T-cell (primary cell): ENCODE results near the gene CHERP. TPM values are rescaled to one million over a fixed set of nuclear protein-coding genes. Genes with fewer than 3 reads are reported as not detected.
A peak's percentile ranks its signal among the peaks of the same experiment; 100 is the strongest.

Experiments used
- ATAC-seq, 4 experiments: fragments of 200-7000 bp in 3 of 4; fragments of 150-1000 bp in 1 of 4; cut with Tn5 transposase; replicated peaks in 1 of 4; 1 replicate in 3 of 4; 2 replicates in 1 of 4; pipeline ENCODE4 v1.10.0; 2021; ENCODE audit warnings: moderate library complexity in 3 of 4, mild to moderate bottlenecking in 2 of 4, moderate number of reproducible peaks in 1 of 4
- CTCF ChIA-PET, 2 donors: fragments of 300-600 bp; sonication (Branson Sonifier 250); formaldehyde crosslinking; loops; one replicate each; lab custom pipeline; 2022; ENCODE audit warnings: antibody characterized with exemption in 2 of 2; lab: Charles Lee
- POLR2A ChIA-PET, 2 donors: fragments of 300-600 bp; sonication (Branson Sonifier 250); formaldehyde crosslinking; loops; one replicate each; lab custom pipeline; 2022; ENCODE audit warnings: antibody characterized with exemption in 2 of 2; lab: Charles Lee
- DNase-seq, 35 experiments: peaks; one replicate each; pipeline versions ENCODE4 v3.0.0 to v3.0.0-alpha.2; 2013 to 2023
- H3K27ac ChIP-seq: one replicate; pipeline ENCODE4 v1.5.1; 2013; ENCODE audit warnings: low read length
- H3K27me3 ChIP-seq, 2 experiments: replicated peaks in 1 of 2; 1 replicate in 1 of 2; 2 replicates in 1 of 2; pipeline versions ENCODE4 v1.6.1 to v1.7.0; 2013; ENCODE audit warnings: low read length in 1 of 2, mixed read lengths in 1 of 2; ENCODE audit not compliant: control insufficient read depth in 2 of 2, insufficient read depth in 2 of 2; ENCODE audit errors: extremely low read depth in 1 of 2
- H3K36me3 ChIP-seq, 2 donors: 1 replicate in 1 of 2; 2 replicates in 1 of 2; pipeline versions ENCODE4 v1.6.1 to v1.7.0; 2013; ENCODE audit warnings: low read length in 1 of 2; ENCODE audit not compliant: control insufficient read depth in 2 of 2, insufficient read depth in 1 of 2; ENCODE audit errors: extremely low read depth in 1 of 2
- H3K4me1 ChIP-seq, 2 experiments: 1 replicate in 1 of 2; 2 replicates in 1 of 2; pipeline versions ENCODE4 v1.6.1 to v1.7.0; 2013; ENCODE audit warnings: low read length in 2 of 2, mixed read lengths in 1 of 2; ENCODE audit not compliant: insufficient read depth in 2 of 2, control insufficient read depth in 1 of 2; ENCODE audit errors: extremely low read depth in 1 of 2
- H3K4me3 ChIP-seq, 2 donors: 1 replicate in 1 of 2; 2 replicates in 1 of 2; pipeline versions ENCODE4 v1.5.1 to v1.7.0; 2013; ENCODE audit warnings: mild to moderate bottlenecking in 2 of 2, low read length in 1 of 2, moderate library complexity in 1 of 2; ENCODE audit not compliant: control insufficient read depth in 1 of 2; ENCODE audit errors: extremely low read depth in 1 of 2
- H3K9me3 ChIP-seq: 2 replicates; pipeline ENCODE4 v1.7.0; 2013
- H3K27ac Mint-ChIP-seq, 2 donors: one replicate each; pipeline ENCODE4 v1.8.0; 2020 to 2021; ENCODE audit warnings: mild to moderate bottlenecking in 2 of 2, mixed read lengths in 2 of 2
- H3K27me3 Mint-ChIP-seq, 2 donors: one replicate each; pipeline ENCODE4 v1.8.0; 2021 to 2022; ENCODE audit warnings: mixed read lengths in 2 of 2
- H3K36me3 Mint-ChIP-seq: one replicate; pipeline ENCODE4 v1.8.0; 2021; ENCODE audit warnings: mixed read lengths
- H3K4me1 Mint-ChIP-seq, 3 donors: one replicate each; pipeline ENCODE4 v1.8.0; 2020 to 2022; ENCODE audit warnings: mixed read lengths in 3 of 3, mild to moderate bottlenecking in 1 of 3
- H3K4me3 Mint-ChIP-seq, 3 donors: one replicate each; pipeline ENCODE4 v1.8.0; 2020 to 2022; ENCODE audit warnings: mild to moderate bottlenecking in 3 of 3, mixed read lengths in 3 of 3, moderate library complexity in 3 of 3
- H3K9me3 Mint-ChIP-seq, 3 donors: one replicate each; pipeline ENCODE4 v1.8.0; 2020 to 2022; ENCODE audit warnings: mixed read lengths in 3 of 3
- WGBS: methylation state at CpG from one replicate; pipeline ENCODE4 v1.1.5; 2013; ENCODE audit warnings: missing lambda C conversion rate; ENCODE audit not compliant: insufficient coverage; 5-methylcytosine and 5-hydroxymethylcytosine counted together
- total RNA-seq, 35 experiments: library from RNA in 6 of 35; stranded (reverse) in 6 of 35; fragments of 120-200 nt in 1 of 35; gene quantifications; one replicate each; pipeline versions ENCODE4 v1.2.1 to v1.2.4 and lab custom pipeline; 2013 to 2026

Gene CHERP
- total RNA-seq, 5 donors from 2014 or later (not counting 1 experiment from before 2014, with no cell fraction given): 52.6 to 76.7 (median 70.3) TPM

DNA sequence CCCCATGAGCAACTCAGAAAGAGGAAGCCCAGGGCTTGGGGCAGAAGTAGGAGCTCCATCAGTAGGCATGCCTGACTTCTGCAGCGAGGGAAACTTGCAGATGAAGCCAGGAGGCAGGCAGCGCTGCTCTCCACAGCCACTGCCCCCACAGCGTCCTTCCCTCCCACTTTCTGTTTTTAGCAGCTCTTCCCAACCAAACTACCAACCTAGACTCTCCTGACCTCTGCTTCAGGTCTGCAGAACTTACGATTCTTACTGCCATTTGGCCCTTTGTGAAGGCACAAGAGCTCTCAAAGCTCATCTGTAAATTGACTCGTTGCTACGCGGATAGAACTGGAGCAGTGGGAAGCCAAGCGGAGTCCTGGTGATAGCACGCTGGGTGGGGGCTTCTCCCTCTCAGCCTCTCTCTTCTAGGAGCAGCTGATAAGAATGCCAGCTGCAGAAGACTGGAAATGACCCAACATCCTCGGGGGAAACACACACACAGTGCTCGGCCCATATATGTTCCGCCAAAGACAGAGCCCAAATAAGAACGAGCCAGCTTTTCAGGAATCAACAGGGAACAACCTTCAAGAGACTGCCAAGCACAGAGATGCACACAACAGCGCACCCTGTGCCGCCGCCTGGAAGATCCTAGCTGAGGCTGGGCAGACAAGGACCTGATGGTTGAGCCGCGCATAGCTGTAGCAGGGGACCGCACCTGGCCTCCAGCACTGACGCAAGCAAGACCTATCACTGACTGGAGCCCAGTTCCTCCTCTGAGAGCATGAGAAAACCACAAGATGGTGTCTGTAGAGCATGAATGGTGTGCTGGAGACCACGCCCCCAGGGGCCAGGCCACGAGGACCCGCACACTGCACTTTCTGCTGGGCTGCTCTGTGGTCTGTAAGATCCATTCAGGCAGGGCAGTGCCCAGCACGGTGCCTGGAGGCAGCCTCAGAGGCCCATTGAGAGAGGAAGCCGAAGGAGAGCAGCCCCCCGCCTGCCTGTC, 45.9 kb upstream of the CHERP start:
- Mint-ChIP-seq H3K4me3 (peak overlapping the region; percentile 68 to 86 (median 73)), H3K27me3 (no peaks in the 10 kb centered on the region), H3K36me3 (no peaks in the 10 kb centered on the region), H3K4me1 (peaks cover 67 to 93% (median 91%) of the 10 kb centered on the region in 3 donors), H3K27ac (peak overlapping the region; percentile 88 to 90), H3K9me3 (no peaks in the 10 kb centered on the region)
- H3K36me3 ChIP-seq: peaks cover 2 to 3% of the 10 kb centered on the region in 2 donors
- ATAC-seq: peak; percentile 32 to 63 (median 43)
- POLR2A ChIA-PET: interaction anchor here in 1 of 2 donors (0.7 to 1.4 kb wide), 2 partner anchors 22 to 40 kb away, joined by 3 to 4 read pairs; partner anchors contain the start of gene MED26
- H3K4me3 ChIP-seq: peak overlapping the region; percentile 31 to 49
- H3K27me3 ChIP-seq: no peaks in the 10 kb centered on the region
- H3K4me1 ChIP-seq: peaks cover 53 to 85% of the 10 kb centered on the region in 2 experiments
- H3K27ac ChIP-seq: peak overlapping the region; percentile 76
- WGBS: 13% methylated on average over 23 of the region's 26 CpGs
- CTCF ChIA-PET: interaction anchor here (0.6 to 1.4 kb wide), 7 partner anchors 13 to 757 kb away, joined by 4 to 7 read pairs (median 6); no protein-coding TSS in a partner anchor
- DNase-seq: peak; percentile 15 to 84 (median 57)
- H3K9me3 ChIP-seq: no peaks in the 10 kb centered on the region

DNA sequence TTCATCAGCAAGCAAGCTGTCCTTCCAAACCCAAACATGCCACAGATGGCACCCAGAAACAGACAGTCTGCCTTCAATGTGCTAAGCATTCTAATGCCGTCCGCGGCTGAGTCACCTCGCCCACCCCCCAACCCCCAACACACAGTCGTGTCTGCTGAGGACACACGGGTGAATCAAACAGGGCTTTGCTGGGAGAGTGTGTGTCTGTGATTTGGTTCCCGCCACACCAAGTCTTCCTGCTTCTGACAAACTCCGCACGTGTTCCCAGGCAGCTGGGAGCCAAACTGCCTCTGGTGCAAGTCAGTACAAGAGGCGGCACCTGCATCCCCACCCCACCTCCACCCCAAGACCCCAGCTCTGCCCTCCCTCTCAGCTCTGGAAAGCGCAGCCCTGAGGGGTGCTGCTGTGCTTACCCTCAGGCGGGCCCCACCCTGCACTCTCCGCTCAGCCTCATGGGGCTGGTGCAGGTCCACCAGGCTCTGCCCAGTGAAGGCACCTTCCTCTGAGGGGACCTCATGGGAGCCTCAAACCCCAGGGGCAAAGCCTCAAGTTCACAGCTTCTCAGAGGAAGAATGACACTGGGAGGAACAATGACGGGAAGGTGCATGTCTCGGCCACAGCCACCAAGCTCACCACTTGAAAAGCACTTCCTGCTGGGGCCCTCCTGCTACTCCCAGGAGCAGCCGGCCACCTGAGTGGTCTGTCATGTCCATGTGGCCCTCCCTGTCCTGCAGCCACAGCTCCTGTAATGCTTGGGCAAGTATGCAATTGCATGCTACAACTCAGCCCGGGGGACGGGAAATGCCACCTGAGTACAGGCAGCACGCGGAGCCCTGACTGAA, 45.0 kb upstream of the CHERP start:
- Histone ChIP-seq H3K27me3 (no peaks in the 10 kb centered on the region), H3K27ac (peak overlapping the region; percentile 76), H3K36me3 (peaks cover 0 to 3% of the 10 kb centered on the region in 2 donors), H3K4me3 (peak overlapping the region; percentile 31 to 49), H3K4me1 (peaks cover 53 to 85% of the 10 kb centered on the region in 2 experiments), H3K9me3 (no peaks in the 10 kb centered on the region)
- no peaks in the 10 kb centered on the region for H3K27me3 Mint-ChIP-seq
- H3K9me3 Mint-ChIP-seq: no peaks in the 10 kb centered on the region
- peak overlapping the region; percentile 68 to 86 (median 73) for H3K4me3 Mint-ChIP-seq
- no peaks in the 10 kb centered on the region for H3K36me3 Mint-ChIP-seq
- ChIA-PET POLR2A (interaction anchor here (0.6 to 1.4 kb wide), 6 partner anchors 21 to 834 kb away, joined by 3 to 11 read pairs (median 4); partner anchors contain the start of gene MED26 (in 1 of the 2)), CTCF (interaction anchor here (0.6 to 1.4 kb wide), 7 partner anchors 14 to 125 kb away, joined by 4 to 7 read pairs (median 6); no protein-coding TSS in a partner anchor)
- H3K4me1 Mint-ChIP-seq: peaks cover 65 to 95% (median 90%) of the 10 kb centered on the region in 3 donors
- ATAC-seq (peak; percentile 33 to 66 (median 58)), DNase-seq (peak in 34 of 35 experiments; percentile 26 to 77 (median 58))
- WGBS: 6% methylated on average over 14 of the region's 20 CpGs
- peak overlapping the region; percentile 88 to 90 for H3K27ac Mint-ChIP-seq

DNA sequence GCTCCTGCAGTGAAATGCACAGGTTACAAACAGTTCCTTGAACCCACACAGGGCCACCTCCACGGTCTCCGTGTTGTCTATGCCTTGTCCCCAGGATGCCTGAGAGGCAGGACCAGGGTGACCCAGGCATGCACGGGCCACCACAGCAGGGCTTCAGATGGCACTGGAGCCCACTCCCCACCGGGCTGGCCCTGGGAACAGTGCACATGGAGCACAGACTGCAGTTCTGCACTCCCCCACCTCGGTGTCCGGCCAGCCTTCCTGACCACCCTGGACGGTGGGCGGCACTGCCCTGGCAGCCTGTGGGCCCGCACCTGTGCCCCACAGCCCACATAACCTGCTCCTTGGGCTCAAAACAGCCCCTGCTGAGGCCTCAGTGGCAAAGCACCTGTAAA, 44.2 kb upstream of the CHERP start:
- no peaks in the 10 kb centered on the region for H3K9me3 Mint-ChIP-seq
- POLR2A ChIA-PET: interaction anchor here (0.6 to 1.4 kb wide), 5 partner anchors 21 to 834 kb away, joined by 3 to 11 read pairs (median 4); no protein-coding TSS in a partner anchor
- WGBS: 69% methylated on average over 8 of the region's 9 CpGs
- H3K4me3 Mint-ChIP-seq: peak overlapping the region; percentile 68 to 86 (median 73)
- CTCF ChIA-PET: interaction anchor here in 1 of 2 donors (0.6 to 1.4 kb wide), 4 partner anchors 20 to 63 kb away, joined by 5 to 6 read pairs (median 6); no protein-coding TSS in a partner anchor
- Histone ChIP-seq H3K27me3 (no peaks in the 10 kb centered on the region), H3K36me3 (peaks cover 3% of the 10 kb centered on the region in 2 donors), H3K4me1 (peaks cover 53 to 85% of the 10 kb centered on the region in 2 experiments), H3K9me3 (no peaks in the 10 kb centered on the region), H3K4me3 (no peak overlapping the region), H3K27ac (peak overlapping the region; percentile 76)
- no peak for ATAC-seq
- peaks cover 71 to 93% (median 89%) of the 10 kb centered on the region in 3 donors for H3K4me1 Mint-ChIP-seq
- no peaks in the 10 kb centered on the region for H3K36me3 Mint-ChIP-seq
- DNase-seq: peak in 1 of 35 experiments; percentile 28
- no peaks in the 10 kb centered on the region for H3K27me3 Mint-ChIP-seq
- peak overlapping the region; percentile 88 to 90 for H3K27ac Mint-ChIP-seq

DNA sequence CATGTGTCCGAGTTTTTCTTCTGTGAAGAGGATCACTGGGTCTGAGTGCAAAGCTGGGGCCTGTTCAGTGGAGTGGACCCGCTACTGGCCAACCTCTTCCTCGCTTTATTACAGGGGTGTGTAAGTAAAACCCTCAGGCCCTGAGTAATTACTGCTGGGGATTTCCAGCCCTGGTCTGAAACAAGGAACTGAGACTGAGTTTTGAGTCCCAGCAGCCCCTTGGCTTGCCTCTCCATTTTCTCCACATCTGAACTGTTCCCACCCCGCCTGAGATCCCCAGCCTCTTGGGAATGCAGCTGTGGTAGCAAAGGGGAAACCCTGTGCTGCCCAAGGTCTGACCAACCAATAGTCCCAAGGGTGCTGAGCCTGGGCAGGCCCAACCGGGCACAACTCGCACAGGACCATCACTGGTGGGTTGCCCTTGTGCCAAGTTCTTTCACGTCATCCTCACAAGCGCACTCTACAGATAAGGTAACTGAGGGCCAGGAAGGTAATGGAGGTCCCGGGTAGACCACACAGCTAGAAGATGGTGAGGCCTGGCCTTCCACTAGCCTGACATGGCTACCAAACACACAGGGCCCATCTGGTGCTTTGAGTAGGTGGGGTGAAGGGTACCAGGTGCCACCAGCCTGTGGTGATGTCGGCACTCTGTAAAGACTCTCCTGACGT, 43.7 kb upstream of the CHERP start:
- peak overlapping the region; percentile 34 to 86 (median 73) for H3K4me3 Mint-ChIP-seq
- no peak overlapping the region for H3K4me3 ChIP-seq
- no peaks in the 10 kb centered on the region for H3K9me3 Mint-ChIP-seq
- no peaks in the 10 kb centered on the region for H3K36me3 Mint-ChIP-seq
- H3K36me3 ChIP-seq: peaks cover under 1 to 6% of the 10 kb centered on the region in 2 donors
- H3K27me3 ChIP-seq: no peaks in the 10 kb centered on the region
- H3K9me3 ChIP-seq: no peaks in the 10 kb centered on the region
- POLR2A ChIA-PET: no interaction called here
- H3K27me3 Mint-ChIP-seq: no peaks in the 10 kb centered on the region
- ATAC-seq (no peak), DNase-seq (peak in 2 of 35 experiments; percentile 49 to 65)
- peaks cover 53 to 91% of the 10 kb centered on the region in 2 experiments for H3K4me1 ChIP-seq
- peak overlapping the region; percentile 88 to 90 for H3K27ac Mint-ChIP-seq
- peaks cover 74 to 93% (median 89%) of the 10 kb centered on the region in 3 donors for H3K4me1 Mint-ChIP-seq
- CTCF ChIA-PET: no interaction called here
- WGBS: 79% methylated on average over 7 of the region's 11 CpGs
- H3K27ac ChIP-seq: peak overlapping the region; percentile 76

DNA sequence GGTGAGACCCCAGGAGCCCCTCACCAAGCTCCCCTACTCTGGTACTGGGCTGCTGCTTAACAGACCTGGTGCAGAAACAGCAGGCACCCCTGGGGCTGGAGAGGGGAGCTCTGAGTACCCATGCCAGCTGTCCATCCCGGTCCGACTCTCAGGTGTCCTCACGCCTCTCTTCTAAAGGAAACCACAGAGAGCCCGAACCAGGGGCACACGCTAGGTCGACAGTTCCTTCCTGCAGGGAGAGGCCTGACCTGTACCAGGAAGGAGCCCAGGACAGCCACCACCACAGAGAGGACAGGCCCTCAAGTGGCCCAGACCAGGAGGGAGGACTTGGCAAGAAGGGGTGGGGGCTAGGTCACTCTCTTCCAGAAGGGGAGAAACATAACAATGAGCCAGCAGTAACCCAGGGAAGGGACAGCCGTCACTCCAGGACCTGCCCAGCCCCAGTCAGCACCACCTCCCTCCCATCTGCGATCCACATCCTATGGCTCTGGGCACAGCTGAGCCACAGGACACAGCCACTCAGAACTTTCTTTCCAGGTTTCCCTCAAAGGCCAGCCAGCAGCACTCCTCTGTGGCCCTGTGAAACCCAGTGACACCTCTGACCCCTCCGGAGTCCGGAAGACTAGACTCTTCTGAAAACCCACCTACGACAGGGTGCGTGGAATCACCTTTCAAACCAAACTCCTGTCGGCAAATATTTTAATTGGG, 43.0 kb upstream of the CHERP start:
- CTCF ChIA-PET: interaction anchor here in 1 of 2 donors (1.3 to 1.8 kb wide), 4 partner anchors 12 to 41 kb away, joined by 3 to 11 read pairs (median 5); no protein-coding TSS in a partner anchor
- H3K9me3 ChIP-seq: no peaks in the 10 kb centered on the region
- H3K4me3 ChIP-seq: peak overlapping the region in 1 of 2 donors; percentile 40
- no peaks in the 10 kb centered on the region for H3K9me3 Mint-ChIP-seq
- peaks cover 0 to 6% of the 10 kb centered on the region in 2 donors for H3K36me3 ChIP-seq
- POLR2A ChIA-PET: interaction anchor here in 1 of 2 donors (0.9 to 1.5 kb wide), 2 partner anchors 42 to 261 kb away, joined by 3 to 10 read pairs; partner anchors contain the start of genes KLF2 and MED26
- ATAC-seq (no peak), DNase-seq (no peak)
- H3K27ac ChIP-seq: peak overlapping the region; percentile 76
- peaks cover 76 to 91% (median 89%) of the 10 kb centered on the region in 3 donors for H3K4me1 Mint-ChIP-seq
- no peaks in the 10 kb centered on the region for H3K27me3 ChIP-seq
- H3K36me3 Mint-ChIP-seq: no peaks in the 10 kb centered on the region
- peaks cover 53 to 96% of the 10 kb centered on the region in 2 experiments for H3K4me1 ChIP-seq
- H3K27me3 Mint-ChIP-seq: no peaks in the 10 kb centered on the region
- peak overlapping the region; percentile 63 to 86 (median 73) for H3K4me3 Mint-ChIP-seq
- peak overlapping the region; percentile 88 to 90 for H3K27ac Mint-ChIP-seq
- WGBS: 43% methylated on average over 5 of the region's 13 CpGs
